SJSA1 (cell line): ENCODE measurements around the gene ZDHHC11. TPM values are rescaled to one million over a fixed set of nuclear protein-coding genes. Genes with fewer than 3 reads are reported as not detected.
"Not testable (repeated sequence)": the region's sequence is repeated elsewhere in the genome, so short reads cannot be mapped to it uniquely, and the experiment has no call there.

Experiments
- DNase-seq, 2 experiments: peaks; one replicate each; pipeline ENCODE4 v3.0.0-alpha.2; 2015 to 2020; ENCODE audit warnings: low spot score in 2 of 2, low read depth in 1 of 2
- H3K27ac ChIP-seq: fragments of 250-450 bp; sonication (Bioruptor Pico); 2 replicates; pipeline ENCODE4 v1.5.1; 2020; ENCODE audit warnings: mild to moderate bottlenecking, moderate library complexity
- H3K27me3 ChIP-seq: fragments of 250-450 bp; sonication (Bioruptor Pico); replicated peaks from 2 replicates; pipeline ENCODE4 v1.5.1; 2020; ENCODE audit warnings: mild to moderate bottlenecking, moderate library complexity
- H3K36me3 ChIP-seq: fragments of 250-450 bp; sonication (Bioruptor Pico); 2 replicates; pipeline ENCODE4 v1.5.1; 2020; ENCODE audit warnings: mild to moderate bottlenecking
- H3K4me1 ChIP-seq: fragments of 250-450 bp; sonication (Bioruptor Pico); replicated peaks from 2 replicates; pipeline ENCODE4 v1.6.1; 2021; ENCODE audit warnings: mild to moderate bottlenecking
- H3K4me3 ChIP-seq: fragments of 250-450 bp; sonication (Bioruptor Pico); 2 replicates; pipeline ENCODE4 v1.5.1; 2020; ENCODE audit warnings: mild to moderate bottlenecking
- H3K9me3 ChIP-seq: fragments of 250-450 bp; sonication (Bioruptor Pico); replicated peaks from 2 replicates; pipeline ENCODE4 v1.5.1; 2020; ENCODE audit warnings: mild to moderate bottlenecking
- total RNA-seq: library from RNA; depleted of rRNA; stranded (reverse); fragments of >200 nt; shearing (Covaris generic); gene quantifications from 2 replicates; pipeline ENCODE4 v1.2.3, GENCODE V29; 2014

ZDHHC11 gene
- total RNA-seq, 1 experiment from 2014 or later = 0.05 TPM

- no peaks in the 10 kb centered on the region for H3K36me3 ChIP-seq
- H3K27ac ChIP-seq = no peak overlapping the region
- H3K4me1 ChIP-seq = 0 out of 2 replicates have a peak, but pooled peaks cover 3% of the 10 kb centered on the region
- no peak overlapping the region for H3K4me3 ChIP-seq
- peaks cover 7% of the 10 kb centered on the region; the same call in 1 of the 2 replicates for H3K9me3 ChIP-seq
- DNase-seq = peak in 1 of 2 experiments; percentile 63
- peaks cover 85% of the 10 kb centered on the region for H3K27me3 ChIP-seq
Measured at GRCh38 chr5:761059-761771, 89.6 kb downstream of the ZDHHC11 start.

DNA sequence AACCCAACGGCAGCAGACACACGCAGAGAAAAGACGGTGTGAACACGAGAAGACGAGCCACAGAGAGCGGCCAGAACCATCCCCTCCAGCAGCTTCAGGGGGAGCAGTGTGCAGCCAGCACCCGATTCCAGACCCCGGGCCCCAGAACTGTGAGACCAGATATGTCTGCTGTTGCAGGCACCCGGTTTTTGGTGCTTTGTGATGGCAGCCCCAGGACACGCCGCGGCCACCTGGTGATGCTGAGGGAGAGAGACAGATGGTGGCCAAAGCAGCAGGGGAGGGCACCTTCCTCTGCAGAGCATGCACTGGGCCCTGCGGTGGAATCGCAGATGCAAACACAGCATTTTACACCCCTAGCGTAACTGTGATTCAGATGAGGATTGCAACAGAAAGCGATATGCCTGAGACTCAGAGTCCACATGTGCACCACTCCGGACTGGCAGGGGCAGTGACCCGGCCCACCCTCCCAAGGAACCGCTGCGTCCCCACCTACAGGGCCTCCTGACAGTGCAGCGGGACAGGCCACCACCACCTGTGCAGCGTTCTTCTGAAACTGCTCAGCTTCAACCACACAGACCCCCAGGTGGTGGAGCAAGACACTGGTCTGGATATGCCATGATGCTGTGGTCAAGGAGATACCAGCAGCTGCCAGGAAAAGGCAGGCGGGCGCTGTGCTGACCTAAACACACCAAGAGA, 90.3 kb downstream of the ZDHHC11 start:
- peaks cover 80% of the 10 kb centered on the region for H3K27me3 ChIP-seq
- H3K36me3 ChIP-seq = no peaks in the 10 kb centered on the region
- peak in 1 of 2 experiments; percentile 63 for DNase-seq
- H3K4me3 ChIP-seq = no peak overlapping the region
- H3K9me3 ChIP-seq = peaks cover 3% of the 10 kb centered on the region; the same call in 1 of the 2 replicates
- no peak overlapping the region for H3K27ac ChIP-seq
- 0 out of 2 replicates have a peak, but pooled peaks cover 3% of the 10 kb centered on the region for H3K4me1 ChIP-seq

DNA sequence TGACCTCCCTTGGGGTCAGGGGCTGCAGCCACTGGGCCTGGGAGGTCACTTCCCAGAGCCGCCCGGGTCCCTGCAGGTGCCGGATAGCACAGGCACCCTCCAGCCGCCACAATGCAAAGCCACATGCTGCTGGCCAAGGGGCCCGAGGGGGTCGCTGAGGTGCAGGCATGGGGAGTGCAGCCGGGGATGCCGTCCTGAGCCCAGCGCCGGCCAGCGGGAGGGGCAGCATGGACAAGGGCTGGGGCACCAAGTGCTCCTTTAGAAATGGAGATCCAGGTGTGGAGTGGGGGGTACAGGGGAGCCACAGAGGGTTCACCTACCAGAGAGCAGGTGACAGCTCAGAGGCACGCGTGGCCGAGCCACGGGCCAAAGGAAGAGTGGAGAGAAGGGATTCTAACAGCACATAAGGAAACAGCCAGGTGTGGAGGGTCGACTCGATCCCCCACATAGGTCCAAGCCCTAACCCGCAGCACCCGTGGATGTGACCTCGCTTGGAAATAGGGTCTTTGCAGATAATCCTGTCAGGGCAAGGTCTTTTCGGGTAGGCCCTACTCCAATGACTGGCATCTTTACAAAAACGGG, 90.9 kb downstream of the ZDHHC11 start:
- DNase-seq = peak in 1 of 2 experiments; percentile 60
- H3K9me3 ChIP-seq = no peaks in the 10 kb centered on the region
- no peaks in the 10 kb centered on the region for H3K36me3 ChIP-seq
- H3K27me3 ChIP-seq = peaks cover 77% of the 10 kb centered on the region
- H3K27ac ChIP-seq = no peak overlapping the region
- H3K4me1 ChIP-seq = 0 out of 2 replicates have a peak, but pooled peaks cover 3% of the 10 kb centered on the region
- no peak overlapping the region for H3K4me3 ChIP-seq

GRCh38 chr5:759111-759751, 91.6 kb downstream of the ZDHHC11 start:
- Histone ChIP-seq H3K36me3 (no peaks in the 10 kb centered on the region), H3K4me3 (no peak overlapping the region), H3K4me1 (0 out of 2 replicates have a peak, but pooled peaks cover 3% of the 10 kb centered on the region), H3K27me3 (peaks cover 77% of the 10 kb centered on the region), H3K27ac (no peak overlapping the region), H3K9me3 (no peaks in the 10 kb centered on the region)
- DNase-seq = peak; percentile 49 to 68

- Histone ChIP-seq H3K27me3 (peaks cover 73% of the 10 kb centered on the region), H3K4me1 (0 out of 2 replicates have a peak, but pooled peaks cover 3% of the 10 kb centered on the region), H3K36me3 (no peaks in the 10 kb centered on the region), H3K9me3 (no peaks in the 10 kb centered on the region), H3K4me3 (no peak overlapping the region), H3K27ac (no peak overlapping the region)
- DNase-seq = peak in 1 of 2 experiments; percentile 55
Measured at GRCh38 chr5:758698-759053, 92.1 kb downstream of the ZDHHC11 start.

- Histone ChIP-seq H3K4me1 (0 out of 2 replicates have a peak, but pooled peaks cover 3% of the 10 kb centered on the region), H3K27me3 (peaks cover 68% of the 10 kb centered on the region), H3K36me3 (no peaks in the 10 kb centered on the region), H3K9me3 (no peaks in the 10 kb centered on the region), H3K4me3 (no peak overlapping the region), H3K27ac (no peak overlapping the region)
- peak in 1 of 2 experiments; percentile 59 for DNase-seq
Measured at GRCh38 chr5:757931-758697, 92.7 kb downstream of the ZDHHC11 start.

DNA sequence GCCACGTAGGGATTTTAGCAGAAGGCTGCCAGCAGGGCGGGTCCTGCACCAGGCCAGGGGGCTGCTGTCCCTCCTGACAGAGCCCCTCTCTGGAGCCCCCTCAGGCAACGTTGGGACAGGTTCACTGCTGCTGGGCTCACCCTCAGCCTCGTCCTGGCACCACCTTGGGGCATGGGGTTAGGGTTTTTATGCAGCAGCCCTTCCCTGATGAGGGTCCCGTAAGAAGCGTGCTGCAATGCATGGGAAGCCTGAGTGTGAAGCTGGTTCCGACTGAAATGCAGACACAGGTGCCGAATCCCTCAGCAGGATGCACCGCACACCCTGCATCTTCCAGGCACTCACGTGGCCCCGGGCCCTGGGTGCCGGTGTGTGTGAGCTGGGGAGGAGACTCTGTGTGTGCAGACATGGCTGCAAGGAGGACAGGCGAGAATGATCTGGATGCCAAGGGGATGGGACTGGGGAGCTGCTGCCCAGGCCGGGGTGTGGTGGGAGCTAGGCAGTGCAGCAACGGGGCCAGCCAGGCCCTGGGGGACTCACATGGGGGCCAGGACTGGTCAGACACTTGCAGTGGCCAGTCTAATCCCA, 93.3 kb downstream of the ZDHHC11 start:
- Histone ChIP-seq H3K9me3 (no peaks in the 10 kb centered on the region), H3K4me1 (0 out of 2 replicates have a peak, but pooled peaks cover 3% of the 10 kb centered on the region), H3K27me3 (peaks cover 61% of the 10 kb centered on the region), H3K4me3 (no peak overlapping the region), H3K36me3 (no peaks in the 10 kb centered on the region), H3K27ac (no peak overlapping the region)
- peak in 1 of 2 experiments; percentile 61 for DNase-seq

GRCh38 chr5:756865-757345, 93.9 kb downstream of the ZDHHC11 start:
- peak in 1 of 2 experiments; percentile 57 for DNase-seq
- Histone ChIP-seq H3K4me1 (0 out of 2 replicates have a peak, but pooled peaks cover 3% of the 10 kb centered on the region), H3K9me3 (no peaks in the 10 kb centered on the region), H3K27ac (no peak overlapping the region), H3K36me3 (no peaks in the 10 kb centered on the region), H3K27me3 (peaks cover 56% of the 10 kb centered on the region), H3K4me3 (no peak overlapping the region)

- no peaks in the 10 kb centered on the region for H3K36me3 ChIP-seq
- H3K4me3 ChIP-seq = no peak overlapping the region
- H3K9me3 ChIP-seq = no peaks in the 10 kb centered on the region
- 0 out of 2 replicates have a peak, but pooled peaks cover 3% of the 10 kb centered on the region for H3K4me1 ChIP-seq
- peak in 1 of 2 experiments; percentile 64 for DNase-seq
- H3K27me3 ChIP-seq = peaks cover 50% of the 10 kb centered on the region
- H3K27ac ChIP-seq = no peak overlapping the region
Measured at GRCh38 chr5:756171-756570, 94.6 kb downstream of the ZDHHC11 start.

- peaks cover 33% of the 10 kb centered on the region for H3K27me3 ChIP-seq
- not testable (repeated sequence) for H3K36me3 ChIP-seq, H3K4me3 ChIP-seq, H3K27ac ChIP-seq, H3K4me1 ChIP-seq, H3K9me3 ChIP-seq
- DNase-seq = peak in 1 of 2 experiments; percentile 46
Measured at GRCh38 chr5:754143-754632, 96.6 kb downstream of the ZDHHC11 start.

DNA sequence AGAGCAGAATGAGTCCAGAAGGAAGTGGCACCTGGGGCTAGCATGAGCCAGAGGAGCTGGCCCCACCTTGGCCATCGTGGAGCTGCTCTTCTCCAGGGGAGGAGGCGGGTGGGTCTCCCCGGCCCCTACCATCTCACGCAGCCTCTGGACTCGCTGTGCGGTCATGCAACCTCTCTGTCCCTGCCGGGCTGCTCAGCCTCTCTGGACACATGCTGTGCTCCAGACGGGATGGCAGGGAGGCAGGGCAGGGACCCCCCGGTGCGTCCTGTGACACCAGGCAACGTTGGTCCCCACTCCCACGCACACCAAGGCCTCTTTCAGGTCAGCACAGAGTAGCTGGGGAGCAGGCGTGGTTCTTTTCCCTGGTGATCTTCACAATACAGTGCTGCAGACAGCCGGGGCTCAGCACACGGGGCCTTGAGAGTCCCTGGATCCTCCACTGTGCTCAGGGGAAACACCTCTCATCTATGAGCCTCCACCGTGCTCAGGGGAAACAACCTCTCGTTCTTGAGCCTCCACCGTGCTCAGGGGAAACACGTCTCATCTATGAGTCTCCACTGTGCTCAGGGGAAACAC, 97.1 kb downstream of the ZDHHC11 start:
- H3K4me3 ChIP-seq = not testable (repeated sequence)

DNA sequence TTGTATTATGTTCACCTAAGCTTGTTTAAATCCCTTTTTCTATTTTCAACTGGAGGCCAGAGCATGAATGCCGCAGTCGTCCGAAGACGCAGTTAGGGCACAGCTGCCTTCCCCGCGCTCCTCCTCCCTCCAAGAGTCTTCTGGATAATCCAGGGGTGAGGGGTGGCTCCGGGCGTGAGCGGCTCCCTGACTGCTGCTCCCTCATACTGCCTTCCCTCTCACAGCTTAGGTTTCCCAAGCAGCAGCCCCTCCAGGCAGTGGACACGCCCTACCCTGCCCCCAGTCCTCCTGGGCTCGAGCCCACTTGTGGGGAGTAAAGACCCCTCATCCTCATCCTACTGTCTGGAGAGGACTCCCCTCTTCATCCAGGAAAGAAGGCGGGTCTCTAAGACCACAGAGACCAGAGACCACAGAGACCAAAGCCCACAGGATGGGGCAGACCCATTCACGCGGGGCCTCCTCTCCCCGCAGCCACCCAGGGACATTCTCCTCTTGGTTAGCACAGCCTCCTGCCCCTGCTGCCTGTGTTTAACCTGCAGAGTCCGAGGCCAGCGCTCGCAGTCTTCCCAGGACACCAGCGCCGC, 98.2 kb downstream of the ZDHHC11 start:
- not testable (repeated sequence) for H3K36me3 ChIP-seq, H3K4me1 ChIP-seq, H3K9me3 ChIP-seq, H3K27ac ChIP-seq, H3K4me3 ChIP-seq
- DNase-seq = peak in 1 of 2 experiments; percentile 44
- H3K27me3 ChIP-seq = peaks cover 24% of the 10 kb centered on the region

More for the DNA sequence above, 97.1 kb downstream of the ZDHHC11 start:
- H3K27ac ChIP-seq, H3K36me3 ChIP-seq, H3K4me1 ChIP-seq, H3K9me3 ChIP-seq: not testable (repeated sequence)
- peaks cover 31% of the 10 kb centered on the region for H3K27me3 ChIP-seq
- DNase-seq = peak in 1 of 2 experiments; percentile 40
